RKO (cell line): ENCODE measurements around the gene NFATC3.
"Not testable (repeated sequence)": the region's sequence is repeated elsewhere in the genome, so short reads cannot be mapped to it uniquely, and the experiment has no call there.

Experiments used
- DNase-seq: peaks from one replicate; pipeline ENCODE4 v3.0.0-alpha.2; 2016; ENCODE audit warnings: low spot score

NFATC3 gene

DNA sequence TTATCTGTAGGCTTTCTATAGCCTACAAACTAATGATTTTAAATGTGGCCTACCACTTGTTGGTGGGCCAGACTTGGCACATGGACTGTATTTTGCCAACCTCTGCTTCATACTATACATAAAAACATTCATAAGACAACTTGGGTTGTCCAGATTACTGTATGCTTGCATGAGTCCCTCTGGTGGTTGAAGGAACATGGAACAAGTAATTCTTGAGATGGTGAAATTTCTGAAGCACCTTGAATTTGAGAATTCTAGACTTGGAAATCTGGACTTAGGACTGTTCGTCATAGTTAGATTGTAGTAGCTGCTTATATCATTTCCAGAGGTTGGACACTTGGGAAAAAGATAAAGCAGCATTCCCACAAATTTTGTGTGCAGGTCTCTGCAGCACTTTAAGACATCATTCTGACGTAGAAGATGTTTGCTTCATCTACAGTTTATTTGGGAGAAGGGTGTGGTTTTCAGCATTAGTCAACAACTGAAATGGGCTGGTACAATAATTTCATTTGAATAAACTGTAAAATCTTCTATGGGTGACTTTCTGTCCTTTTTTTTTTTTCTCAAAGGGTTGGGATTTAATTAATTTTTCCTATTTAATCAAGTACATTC, 31.2 kb downstream of the NFATC3 start:
- peak; percentile 62 for DNase-seq

- no peak for DNase-seq
Observed at GRCh38 chr16:68117884-68118283, 32.7 kb downstream of the NFATC3 start.

DNA sequence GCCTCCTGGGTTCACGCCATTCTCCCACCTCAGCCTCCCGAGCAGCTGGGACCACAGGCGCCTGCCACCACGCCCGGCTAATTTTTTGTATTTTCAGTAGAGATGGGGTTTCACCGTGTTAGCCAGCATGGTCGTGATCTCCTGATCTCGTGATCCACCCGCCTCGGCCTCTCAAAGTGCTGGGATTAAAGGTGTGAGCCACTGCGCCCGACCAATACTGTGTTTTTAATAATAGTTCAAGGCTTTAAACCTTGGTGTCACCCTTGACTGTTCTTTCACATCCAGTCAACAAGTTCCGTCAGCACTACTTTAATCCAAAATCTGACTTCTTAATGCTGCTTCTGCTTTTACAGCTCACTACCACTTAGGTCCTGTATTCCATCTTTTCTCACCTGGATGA, 33.8 kb downstream of the NFATC3 start:
- not testable (repeated sequence) for DNase-seq

GRCh38 chr16:68120496-68120895, 35.3 kb downstream of the NFATC3 start:
- DNase-seq, result not testable (repeated sequence)

DNA sequence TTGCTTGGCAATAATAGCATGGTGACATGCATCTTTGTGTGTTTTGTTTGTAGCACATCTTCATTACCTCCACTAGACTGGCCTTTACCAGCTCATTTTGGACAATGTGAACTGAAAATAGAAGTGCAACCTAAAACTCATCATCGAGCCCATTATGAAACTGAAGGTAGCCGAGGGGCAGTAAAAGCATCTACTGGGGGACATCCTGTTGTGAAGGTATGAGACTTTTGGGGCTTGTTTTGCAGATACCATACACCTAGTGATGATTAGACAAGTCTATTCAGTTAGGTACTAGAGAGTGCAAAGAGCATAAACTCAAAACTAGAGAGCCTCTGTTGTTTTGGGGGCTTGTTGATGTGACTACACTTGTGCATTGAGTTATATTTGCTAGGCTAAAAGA, 41.2 kb downstream of the NFATC3 start:
- DNase-seq, result no peak

DNA sequence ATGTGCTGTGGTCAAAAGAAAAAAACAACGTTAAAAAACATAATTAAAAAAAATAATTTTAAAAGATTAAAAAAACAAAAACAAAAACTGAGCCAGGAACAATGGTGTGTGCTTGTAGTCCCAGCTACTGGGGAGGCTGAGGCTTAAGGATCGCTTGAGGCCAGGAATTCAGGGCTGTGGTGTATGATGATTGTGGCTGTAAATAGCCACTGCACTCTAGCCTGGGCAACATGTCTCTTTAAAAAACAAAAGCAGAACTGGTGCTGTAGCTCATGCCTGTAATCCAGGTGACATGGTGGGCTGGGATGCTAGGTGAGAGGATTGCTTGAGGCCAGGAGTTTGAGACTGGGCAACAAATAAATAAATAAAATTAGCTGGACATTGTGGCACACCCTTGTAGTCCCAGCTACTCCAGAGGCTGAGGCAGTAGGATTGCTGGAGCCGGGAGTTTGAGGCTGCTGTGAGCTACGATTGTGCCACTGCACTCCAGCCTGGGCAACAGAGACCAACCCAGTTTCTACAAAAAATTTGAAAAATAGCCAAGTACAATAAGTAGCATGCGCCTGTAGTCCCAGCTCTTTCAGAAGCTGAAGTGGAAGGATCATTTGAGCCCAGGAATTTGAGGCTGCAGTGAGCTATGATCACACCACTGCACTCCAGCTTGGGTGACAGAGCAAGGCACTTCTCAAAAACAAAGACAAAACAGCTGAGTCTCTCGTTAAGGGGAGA, 43.6 kb downstream of the NFATC3 start:
- DNase-seq, result no peak

DNA sequence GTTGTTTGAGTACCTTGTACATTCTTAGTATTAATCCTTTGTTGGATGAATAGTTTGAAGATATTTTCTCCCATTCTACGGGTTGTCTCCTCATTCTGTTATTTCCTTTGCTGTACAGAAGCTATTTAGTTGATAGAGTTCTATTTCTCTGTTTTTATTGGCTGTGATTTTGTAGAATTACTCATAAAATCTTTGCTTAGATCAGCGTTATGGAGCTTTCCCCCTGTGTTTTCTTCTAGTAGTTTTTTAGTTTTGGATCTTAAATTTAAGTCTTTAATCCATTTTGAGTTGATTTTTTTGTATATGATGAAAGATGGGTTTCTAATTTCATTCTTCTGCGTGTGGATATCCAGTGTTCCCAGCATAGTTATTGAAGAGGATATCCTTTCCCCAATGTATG, 45.4 kb downstream of the NFATC3 start:
- DNase-seq, result no peak

- no peak for DNase-seq
Observed at GRCh38 chr16:68131813-68132706, 46.9 kb downstream of the NFATC3 start.

GRCh38 chr16:68133000-68133399, 47.8 kb downstream of the NFATC3 start:
- not testable (repeated sequence) for DNase-seq

DNA sequence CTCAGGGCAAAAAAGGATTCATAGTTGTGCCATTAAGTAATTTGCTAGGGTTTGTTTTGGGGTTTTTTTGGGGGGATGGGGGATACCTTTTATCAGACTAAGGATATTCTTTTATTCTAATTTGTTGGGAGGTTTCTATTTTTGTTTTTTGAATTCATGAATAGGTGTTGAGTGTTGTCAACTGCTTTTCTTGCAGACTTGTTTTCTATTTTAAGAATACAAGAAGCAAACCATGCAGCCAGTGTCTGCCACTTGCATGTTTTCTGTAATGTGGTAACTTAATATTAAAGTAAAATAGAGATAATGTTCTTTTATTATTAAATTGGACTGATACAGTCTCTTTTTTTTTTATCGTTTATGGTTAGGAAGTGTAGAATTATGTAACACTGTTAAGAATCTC, 49.5 kb downstream of the NFATC3 start:
- no peak for DNase-seq

GRCh38 chr16:68136515-68136914, 51.3 kb downstream of the NFATC3 start:
- DNase-seq, result no peak

DNA sequence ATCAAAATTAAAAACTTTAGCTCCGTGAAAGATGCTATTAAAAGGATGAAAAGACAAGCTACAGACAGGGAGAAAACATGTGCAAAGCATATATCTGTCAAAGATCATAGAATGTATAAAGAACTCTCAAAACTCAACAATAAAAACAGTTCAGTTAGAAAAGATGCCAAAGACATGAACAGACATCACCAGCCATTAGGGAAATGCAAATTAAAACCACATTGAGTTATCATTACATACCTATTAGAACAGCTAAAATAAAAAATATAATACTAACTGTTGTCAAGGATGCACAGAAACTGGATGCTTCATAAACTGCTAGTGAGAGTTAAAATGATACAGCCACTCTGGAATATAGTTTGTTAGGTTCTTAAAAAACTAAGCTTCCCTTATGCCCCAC, 58.8 kb downstream of the NFATC3 start:
- DNase-seq, result no peak

DNA sequence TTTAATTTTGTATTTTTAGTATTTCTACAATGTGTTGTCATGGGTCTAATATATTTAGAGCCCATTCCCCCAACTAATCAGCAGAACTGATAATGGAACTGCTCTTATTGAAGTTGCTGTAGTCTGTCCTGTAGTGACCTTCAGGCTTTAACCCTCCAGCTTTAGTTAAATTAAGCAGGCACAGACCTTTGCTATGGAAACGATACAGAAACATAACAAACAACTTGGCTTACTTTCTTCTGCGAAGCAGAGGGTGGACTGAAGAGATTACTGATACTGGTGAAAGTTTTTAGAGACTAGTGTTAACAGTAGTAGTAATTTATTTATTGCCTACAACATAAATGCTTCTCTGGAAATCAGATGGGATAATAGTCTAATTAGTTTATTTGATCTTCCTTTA, 61.4 kb downstream of the NFATC3 start:
- no peak for DNase-seq

DNA sequence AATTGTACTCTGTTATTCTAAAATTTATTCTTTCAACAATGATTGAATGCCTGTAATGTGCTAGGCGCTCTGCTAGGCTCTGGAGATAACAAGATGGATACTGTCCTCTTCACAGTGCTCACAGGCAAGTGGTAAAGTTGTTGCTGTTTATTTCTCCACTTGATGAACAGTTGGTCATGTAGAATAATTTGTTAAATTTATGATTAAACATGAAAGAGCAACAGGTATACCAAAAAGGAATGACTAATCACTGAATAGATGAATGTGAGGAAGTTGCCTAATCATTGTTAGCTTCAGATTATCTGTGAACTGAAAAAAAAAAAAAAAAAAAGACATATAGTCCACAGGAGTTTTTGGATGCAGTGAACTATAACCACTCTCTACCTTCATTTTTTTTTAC, 62.3 kb downstream of the NFATC3 start:
- DNase-seq, result no peak

GRCh38 chr16:68149596-68149995, 64.4 kb downstream of the NFATC3 start:
- DNase-seq, result no peak

DNA sequence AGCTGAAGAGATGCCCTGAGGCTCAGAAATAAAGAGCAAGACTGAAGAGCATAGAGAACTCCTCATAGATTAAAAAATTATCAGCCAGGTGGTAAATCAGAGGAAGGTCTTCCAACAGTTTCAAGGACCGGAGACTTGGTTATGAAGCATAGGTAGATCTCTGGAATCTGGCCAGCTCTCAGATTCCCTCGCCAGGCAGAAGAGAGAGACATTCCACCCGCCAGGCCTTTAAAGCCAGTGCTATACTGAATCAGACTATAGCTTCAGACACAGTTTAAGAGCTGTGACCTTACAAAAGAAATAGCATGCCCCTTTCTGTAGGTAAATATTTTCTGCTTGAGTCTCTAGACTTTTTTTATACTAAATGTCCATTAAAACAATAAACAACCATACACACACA, 70.3 kb downstream of the NFATC3 start:
- no peak for DNase-seq

GRCh38 chr16:68162413-68162812, 77.2 kb downstream of the NFATC3 start:
- DNase-seq, result no peak

DNA sequence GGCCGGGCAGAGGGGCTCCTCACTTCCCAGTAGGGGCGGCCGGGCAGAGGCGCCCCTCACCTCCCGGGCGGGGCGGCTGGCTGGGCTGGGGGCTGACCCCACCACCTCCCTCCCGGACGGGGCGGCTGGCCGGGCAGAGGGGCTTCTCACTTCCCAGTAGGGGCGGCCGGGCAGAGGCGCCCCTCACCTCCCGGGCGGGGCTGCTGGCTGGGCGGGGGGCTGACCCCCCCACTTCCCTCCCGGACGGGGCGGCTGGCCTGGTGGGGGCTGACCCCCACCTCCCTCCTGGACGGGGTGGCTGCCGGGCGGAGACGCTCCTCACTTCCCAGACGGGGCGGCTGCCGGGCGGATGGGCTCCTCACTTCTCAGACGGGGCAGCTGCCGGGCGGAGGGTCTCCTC, 78.1 kb downstream of the NFATC3 start:
- DNase-seq, result not testable (repeated sequence)

GRCh38 chr16:68166264-68166663, 81.1 kb downstream of the NFATC3 start:
- DNase-seq, result no peak

GRCh38 chr16:68179196-68179795, 94.1 kb downstream of the NFATC3 start:
- DNase-seq, result no peak

- DNase-seq, result no peak
Observed at GRCh38 chr16:68179855-68180254, 94.7 kb downstream of the NFATC3 start.

DNA sequence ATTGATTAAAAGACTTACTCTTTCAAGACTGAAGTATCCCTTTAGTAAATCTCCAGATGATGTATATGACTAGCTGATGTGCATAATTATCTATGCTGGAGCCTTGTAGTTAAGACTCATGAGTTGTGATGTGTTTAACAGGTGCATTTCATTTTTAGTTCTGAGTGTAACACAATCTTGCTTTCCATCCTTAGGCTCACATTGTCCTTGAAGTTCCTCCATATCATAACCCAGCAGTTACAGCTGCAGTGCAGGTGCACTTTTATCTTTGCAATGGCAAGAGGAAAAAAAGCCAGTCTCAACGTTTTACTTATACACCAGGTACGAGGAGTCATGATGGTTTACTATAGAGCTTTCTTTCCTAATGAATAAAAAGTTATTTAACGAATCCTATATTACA, 97.9 kb downstream of the NFATC3 start:
- DNase-seq, result no peak

GRCh38 chr16:68186877-68187276, 101.7 kb downstream of the NFATC3 start:
- no peak for DNase-seq
